ENCODE data around the gene SSX2IP.
A peak's percentile ranks its signal among the peaks of the same experiment; 100 is the strongest.
"Not testable (repeated sequence)": the region's sequence is repeated elsewhere in the genome, so short reads cannot be mapped to it uniquely, and the experiment has no call there.

The SSX2IP gene, protein sequence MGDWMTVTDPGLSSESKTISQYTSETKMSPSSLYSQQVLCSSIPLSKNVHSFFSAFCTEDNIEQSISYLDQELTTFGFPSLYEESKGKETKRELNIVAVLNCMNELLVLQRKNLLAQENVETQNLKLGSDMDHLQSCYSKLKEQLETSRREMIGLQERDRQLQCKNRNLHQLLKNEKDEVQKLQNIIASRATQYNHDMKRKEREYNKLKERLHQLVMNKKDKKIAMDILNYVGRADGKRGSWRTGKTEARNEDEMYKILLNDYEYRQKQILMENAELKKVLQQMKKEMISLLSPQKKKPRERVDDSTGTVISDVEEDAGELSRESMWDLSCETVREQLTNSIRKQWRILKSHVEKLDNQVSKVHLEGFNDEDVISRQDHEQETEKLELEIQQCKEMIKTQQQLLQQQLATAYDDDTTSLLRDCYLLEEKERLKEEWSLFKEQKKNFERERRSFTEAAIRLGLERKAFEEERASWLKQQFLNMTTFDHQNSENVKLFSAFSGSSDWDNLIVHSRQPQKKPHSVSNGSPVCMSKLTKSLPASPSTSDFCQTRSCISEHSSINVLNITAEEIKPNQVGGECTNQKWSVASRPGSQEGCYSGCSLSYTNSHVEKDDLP

DNA sequence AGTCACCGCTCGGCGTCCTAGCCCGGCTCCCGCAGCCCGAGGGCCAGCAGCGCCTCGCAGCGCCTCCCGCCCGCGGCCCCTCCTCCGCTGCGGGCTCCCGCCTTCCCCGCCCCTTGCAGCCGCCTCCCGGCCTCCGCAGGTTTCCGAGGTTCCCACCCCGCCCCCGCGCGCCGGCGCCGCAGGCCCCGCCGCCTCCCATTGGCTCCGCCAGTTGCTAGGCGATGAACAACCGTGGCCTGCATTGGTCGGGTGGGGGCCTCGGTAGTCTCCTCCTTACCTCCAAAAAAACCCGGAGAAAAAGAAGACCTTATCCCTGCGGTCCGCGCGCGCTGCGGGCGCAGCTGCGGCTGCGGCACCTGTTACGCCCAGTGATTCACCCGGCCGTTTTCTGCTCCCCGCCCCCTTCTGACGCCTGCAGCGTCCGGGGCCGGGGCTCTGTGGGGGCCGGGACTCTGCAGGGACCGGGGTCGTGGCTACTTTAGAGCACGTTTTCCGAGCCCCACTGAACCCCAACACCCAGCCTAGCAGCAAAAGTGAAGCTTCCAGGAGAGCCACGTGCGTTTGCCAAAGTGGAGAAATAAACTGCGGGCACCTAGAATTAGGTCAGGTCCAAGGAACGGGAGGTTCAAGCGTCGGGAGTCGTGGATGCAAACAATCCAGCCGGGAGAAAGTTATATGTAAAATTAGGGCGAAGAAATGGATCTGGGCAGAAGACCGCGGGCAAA, at the start of gene SSX2IP:
SSX2IP (minus strand) TSS at position 65 of the 725 bp plus-strand sequence. CDS start 19,242 bp downstream, outside the sequence.
- peak; percentile 90 for DNase-seq

DNA sequence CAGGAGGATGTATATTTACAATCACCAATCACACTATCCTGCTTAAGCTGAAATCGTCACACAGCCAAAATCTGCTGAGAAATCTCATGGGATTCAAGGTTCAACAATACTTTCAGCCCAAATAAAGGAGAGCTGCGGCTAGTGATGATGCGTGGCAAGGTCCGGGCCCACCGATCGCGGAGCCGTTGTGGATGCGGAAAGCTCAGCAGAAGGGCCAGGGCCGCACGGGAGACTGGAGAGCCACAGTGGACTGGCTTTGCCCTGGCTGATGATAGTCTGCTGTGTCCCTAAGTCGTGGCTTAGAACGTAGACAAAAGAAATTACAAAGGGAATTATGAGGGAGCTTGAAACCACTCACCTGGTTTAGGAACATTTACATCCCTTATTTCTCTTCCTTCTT, 48.0 kb upstream of the SSX2IP start:
- DNase-seq: no peak

DNA sequence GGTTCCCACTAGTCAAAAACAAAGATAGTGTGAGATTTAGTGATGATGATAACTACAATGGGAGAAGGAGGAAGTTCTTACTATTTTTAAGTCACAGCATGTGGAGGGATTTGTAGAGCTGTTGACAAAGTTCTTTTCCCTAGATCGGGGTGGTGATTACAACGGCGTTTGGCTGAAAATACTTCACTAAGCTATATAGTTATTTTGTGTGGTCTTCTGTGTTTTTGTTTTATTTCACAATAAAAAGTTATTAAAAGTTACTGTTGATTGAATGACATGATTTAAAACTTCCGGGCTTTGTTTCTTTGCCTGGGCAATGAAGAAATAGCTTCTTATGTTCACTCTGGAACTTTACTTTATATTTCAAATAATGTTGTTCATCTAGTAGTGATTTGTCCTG, 47.3 kb upstream of the SSX2IP start:
- no peak for DNase-seq

DNA sequence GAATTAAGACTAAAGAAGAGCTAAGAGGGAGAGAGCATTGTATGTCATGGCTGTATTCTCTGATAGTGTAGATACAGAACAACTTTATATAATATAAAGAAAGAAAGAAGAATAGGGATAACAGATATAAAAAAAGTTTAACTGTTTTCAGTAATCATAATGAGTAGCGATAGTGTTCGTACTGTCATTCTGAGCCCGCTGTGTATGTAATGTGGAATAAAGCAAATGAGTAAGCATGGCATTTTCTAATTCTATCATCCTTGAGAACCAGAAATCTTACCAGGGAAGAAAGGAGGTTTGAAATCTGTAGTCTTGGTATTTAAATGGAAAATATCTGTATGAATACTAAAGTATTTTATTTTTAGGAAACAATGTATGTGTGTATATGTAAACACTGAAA, 46.7 kb upstream of the SSX2IP start:
- no peak for DNase-seq

DNA sequence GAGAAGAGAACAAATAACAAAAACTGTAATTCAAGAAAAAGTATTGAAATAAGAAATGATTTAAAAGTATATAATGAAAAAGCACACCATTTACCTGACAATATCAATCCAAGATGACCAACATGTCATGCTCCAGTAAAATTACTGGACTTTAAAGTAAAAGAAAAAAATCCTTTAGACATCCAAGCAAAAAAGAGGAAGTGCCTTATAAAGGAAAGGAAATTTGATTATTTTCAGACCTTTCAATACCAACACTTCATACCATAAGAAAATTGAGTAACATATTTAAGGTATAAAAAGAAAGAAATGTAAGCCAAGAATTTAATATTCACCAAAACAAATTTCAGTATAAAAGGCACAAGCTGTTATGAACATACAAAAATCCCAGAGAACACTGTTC, 46.2 kb upstream of the SSX2IP start:
- DNase-seq: no peak

DNA sequence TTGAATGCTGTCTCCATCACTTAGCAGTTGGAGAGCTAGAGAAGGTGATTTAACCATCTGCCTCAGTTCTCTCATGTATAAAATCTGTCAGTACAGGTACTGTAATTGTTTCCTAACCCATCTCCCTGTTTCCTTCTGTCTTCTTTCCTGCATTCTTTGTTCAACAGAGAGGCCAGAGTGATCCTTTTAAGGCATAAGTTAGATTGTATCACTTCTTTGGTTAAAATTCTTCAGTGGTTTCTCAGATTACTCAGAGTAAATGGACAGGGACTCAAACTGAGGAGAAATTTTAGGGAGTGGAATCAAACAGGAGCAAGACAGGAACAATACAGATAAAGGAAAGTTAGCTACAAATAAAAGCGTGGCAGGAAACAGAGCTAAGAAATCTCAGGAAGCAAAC, 45.2 kb upstream of the SSX2IP start:
- DNase-seq: no peak

DNA sequence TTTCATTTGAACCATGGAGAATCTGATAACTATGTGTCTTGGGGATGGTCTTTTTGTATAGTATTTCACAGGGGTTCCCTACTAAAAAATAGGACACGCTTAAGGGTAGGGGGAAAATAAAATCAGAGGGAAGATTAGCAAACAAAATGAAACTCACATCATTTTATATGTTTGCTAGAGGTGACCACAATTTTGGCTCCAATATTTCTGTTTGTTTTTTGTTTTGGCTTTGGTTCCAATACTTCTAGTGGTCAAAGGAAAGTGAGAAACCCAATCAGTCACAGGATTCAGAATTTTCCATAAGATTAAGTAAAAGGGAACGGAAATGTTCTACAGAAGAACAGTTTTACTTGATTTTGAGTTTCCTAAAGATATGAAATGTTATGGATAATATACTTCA, 42.3 kb upstream of the SSX2IP start:
- no peak for DNase-seq

DNA sequence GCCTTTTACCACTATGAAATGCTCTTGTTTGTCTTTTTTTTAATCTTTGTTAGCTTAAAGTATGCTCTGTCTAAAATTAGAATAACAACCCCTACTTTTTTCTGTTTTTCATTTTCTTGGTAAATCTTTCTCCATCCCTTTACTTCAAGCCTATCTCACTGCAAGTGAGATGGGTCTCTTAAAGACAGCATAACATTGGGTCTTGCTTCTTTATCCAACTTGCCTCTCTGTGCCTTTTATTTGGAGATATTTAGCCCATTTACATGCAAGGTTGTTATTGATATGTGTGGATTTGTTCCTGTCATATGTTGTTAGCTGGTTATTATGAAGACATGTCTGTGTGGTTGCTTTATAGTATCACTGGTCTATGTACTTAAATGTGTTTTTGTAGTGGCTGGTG, 41.3 kb upstream of the SSX2IP start:
- no peak for DNase-seq

DNA sequence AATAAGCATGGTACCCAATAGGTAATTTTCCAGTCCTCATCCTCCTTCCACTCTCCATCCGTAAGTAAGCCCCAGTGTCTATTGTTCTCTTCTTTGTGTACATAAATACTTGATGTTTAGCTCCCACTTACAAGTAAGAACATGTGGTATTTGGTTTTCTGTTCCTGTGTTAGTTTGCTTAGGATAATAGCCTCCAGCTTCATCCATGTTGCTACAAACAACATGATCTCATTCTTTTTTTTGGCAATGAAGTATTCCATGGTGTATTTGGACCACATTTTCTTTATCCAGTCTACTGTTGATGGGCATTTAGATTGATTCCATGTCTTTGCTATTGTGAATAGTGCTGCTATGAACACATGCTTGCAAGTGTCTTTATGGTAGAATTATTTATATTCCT, 37.5 kb upstream of the SSX2IP start:
- not testable (repeated sequence) for DNase-seq

DNA sequence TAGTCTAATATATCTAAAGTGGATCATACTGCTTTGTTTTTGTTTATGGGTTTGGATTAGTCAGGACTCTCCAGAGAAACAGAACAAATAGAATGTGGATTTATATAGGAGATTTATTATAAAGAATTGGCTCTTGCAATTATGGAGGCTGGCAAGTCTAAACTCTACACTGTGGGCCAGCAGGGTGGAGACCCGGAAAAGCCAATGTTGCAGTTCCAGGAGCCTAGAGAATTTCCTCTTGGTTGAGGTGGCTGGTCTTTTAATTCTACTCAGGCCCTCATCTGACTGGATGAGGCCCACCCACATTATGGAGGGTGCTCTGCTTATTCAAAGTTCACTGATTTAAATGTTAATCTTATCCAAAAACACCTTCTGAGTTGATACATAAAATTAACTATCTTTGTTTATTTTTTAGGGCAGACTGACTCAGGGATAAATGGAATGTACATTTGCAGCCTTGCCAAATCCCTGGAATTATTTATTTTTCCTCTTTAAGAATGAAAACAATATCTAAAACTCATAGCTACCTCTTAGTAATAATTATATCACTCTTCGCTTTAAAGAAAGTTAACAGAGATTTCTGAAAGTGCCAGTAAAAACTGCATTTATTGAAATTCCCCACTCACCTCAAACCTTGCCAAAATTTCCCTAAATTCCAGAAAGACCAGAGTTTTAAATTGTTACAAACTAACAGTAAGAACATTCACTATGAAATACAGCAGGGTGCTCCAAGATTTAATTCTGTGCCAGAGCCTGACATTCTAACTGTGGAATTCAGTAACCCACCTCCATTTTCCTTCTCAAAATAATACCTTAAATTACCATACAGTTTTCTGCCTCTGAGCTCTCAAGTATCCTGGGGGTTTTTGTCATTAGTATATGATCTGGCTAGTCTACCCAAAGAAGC, 36.6 kb upstream of the SSX2IP start:
- no peak for DNase-seq

DNA sequence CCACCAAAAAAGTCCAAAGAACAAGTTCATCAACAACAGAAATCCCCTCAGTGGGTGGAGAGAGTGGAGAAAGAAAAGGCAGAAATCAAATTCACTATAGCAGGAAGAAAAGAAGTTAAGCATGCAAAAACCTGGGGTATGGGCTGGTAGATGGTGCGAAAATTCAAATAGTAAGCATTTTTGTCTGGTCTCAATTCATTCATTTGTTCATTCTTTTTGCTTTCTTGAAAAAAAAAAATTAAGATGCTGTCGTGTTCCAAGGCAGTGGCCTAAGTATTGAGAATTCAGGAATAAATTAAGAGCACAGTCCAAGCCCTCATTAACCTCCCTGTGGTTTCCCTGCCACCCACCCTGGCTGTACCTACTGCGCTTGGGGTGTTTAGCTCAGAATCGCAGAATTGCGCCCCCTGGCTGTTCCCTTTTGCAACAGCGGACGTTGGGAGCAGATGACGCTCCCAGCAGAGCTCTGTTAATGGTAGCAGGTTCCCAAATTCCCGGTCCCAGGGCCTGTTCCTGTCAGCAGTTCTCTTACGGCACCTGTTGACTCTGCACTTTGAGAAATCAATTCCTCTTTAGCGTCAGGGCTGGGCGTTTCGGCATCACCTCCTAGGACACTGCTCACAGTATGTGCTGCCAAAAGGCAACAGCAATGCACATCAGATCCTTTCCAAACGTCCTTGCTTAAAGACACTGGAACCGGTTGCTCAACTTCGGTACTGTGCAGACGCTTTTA, 34.0 kb upstream of the SSX2IP start:
- no peak for DNase-seq

DNA sequence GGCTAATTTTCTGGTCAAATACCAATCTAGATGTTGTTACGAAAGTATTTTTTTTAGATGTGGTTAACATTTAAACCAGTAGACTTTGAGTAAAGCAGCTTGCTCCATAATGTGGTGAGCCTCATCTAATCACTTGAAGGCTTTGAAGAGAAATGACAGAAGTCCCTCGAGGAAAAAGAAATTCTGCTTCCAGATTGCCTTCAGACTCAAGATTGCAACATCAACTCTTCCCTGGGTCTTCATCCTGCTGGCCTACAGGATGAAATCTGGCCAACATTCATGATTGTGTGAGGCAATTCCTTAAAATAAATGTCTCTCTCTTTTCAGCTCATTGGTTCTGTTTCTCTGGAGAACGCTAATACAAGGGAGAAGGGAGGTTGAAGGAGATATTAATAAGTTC, 32.5 kb upstream of the SSX2IP start:
- DNase-seq: no peak

DNA sequence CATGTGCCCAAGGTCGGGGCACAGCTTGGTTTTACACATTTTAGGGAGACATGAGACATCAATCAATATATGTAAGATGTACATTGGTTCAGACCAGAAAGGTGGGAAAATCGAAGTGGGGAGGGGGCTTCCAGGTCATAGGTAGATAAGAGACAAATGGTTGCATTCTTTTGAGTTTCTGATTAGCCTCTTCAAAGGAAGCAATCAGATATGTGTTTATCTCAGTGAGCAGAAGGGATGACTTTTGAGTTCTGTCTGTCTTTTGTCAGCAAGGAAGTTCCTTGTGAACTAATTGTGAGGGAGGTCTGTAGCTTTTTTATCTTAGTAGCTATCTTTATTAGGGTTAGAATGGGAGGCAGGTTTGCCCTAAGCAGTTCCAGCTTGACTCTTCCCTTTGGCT, 31.6 kb upstream of the SSX2IP start:
- DNase-seq: not testable (repeated sequence)

DNA sequence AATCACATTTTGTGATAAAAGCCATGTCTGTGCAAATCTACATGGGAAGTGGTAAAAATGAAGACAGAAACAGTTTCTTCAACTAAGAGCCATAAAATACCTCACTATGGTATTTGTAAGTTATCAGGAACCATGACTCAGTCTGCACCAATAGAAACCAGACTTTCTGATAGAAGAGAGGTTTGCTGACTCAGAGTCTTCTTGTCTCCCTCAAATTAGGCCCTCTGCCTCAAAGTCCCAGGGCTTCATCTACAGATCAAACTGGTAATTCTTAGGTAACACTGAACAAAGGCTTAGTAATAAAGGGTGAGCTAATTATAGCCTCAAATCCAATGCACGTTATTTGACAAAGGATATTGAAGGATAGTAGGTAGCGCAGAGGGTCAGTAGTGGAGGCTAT, 30.9 kb upstream of the SSX2IP start:
- DNase-seq: no peak

DNA sequence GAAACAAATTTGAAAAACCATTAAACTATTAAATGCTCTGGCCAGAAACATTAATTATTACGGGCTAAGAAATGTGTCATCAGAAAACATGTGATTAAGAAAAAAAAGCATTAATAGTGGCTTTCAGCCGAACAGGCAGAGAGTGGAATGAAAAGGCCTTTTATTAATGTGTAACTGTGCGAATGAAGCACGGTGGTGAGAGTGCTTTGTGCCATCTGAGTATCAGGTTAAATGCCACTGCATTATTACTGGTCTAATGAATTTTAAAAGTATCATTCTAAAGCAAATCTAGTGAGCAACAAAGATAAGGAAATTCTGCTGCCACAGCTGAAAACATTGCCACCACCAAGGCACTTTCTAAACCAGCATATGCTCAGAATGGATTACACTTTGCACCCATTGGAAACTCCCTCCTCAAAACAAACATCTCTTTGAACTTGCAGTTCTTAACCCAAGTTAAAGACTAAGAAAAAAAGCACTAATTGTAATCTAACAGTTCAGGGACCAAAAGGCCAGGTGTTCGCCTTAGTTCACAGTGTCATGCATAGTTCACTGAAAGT, 30.0 kb upstream of the SSX2IP start:
- no peak for DNase-seq

DNA sequence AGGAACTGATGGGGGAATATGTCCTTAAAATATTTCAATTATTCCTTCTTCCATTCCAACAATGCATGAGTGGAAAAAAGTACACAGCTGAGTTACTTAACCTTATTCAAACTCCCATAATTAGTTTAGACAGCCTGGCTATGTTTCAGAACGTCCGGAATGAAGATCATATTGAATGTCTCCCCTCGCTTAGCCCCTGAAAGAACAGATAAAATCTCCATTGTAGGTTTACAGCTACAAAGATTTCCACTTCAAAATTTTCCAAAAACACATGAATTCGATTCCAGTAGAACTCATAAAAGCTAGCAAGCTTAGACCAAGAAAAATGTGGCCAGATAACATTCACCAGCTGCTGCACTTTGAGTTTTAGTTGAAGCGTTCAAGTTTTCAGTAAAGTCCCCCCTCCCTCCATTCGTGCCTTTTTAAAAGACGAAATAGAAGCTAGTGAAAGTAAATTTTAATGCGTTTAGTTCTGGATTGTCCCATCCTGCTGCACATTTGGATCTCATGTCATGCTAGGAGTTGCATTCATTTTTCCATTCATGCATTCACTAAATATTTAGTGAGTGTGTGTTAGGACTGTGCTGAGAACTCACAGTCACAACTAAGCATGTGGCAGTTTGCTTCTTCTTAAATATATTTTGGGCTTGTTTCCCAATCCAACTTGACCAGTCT, 29.4 kb upstream of the SSX2IP start:
- no peak for DNase-seq

DNA sequence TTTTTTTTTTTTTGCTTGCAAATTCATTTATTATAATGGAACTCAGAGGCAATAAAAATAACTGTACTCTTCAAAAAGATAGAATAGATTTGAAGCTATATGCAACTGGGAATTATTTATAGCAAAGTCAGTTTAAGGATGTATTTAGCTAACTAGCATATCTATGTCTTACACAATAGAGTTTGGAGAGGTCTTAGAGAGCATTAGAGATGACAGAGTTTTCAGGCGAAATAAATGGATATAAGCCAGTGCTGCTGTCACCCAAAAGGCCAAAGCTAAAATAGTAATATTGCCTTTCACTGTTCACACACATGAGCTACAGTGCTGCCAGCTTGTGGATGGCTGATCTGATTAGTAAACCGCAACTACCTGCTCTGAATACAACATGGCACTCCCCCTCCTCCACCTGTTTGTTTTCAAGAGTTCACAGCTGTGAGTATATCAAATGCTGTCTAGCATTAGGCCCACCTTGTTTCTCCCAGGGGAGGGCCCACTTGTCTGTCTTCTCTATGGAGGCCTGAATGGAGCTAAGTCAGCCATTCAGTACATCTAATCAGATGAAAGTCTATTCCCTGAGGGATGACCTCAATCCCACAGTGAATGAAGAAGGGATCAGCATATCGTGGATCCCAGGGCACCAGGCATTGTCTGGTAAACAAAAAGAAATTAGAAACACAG, 25.2 kb upstream of the SSX2IP start:
- DNase-seq: no peak

DNA sequence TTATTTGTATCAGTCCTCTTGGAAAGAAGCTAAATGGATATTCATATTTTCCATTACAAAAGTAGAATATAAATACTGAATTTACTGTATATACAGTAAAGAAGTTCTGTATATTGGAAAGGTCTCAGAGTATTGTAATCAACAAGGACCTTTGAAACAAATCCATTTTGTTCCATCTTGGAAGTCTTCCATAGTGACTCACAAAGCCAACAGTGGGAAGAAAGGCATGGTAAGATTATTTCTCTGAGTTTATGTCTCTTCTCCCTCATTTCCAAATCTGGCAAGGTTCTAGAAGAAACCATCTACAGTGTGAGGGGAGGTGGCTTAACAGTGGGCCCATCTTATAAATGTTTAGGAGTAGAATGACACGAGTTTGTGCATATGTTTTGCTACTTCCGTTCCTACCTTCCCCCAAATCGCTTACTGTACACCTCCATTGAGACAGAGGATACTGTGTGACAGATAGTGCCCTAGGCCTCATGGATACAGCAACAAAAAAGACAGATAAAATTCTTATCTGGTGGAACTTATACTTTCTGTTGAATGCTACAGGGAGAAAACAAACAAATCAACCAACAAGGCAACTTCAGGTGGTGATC, 22.1 kb upstream of the SSX2IP start:
- DNase-seq: no peak

DNA sequence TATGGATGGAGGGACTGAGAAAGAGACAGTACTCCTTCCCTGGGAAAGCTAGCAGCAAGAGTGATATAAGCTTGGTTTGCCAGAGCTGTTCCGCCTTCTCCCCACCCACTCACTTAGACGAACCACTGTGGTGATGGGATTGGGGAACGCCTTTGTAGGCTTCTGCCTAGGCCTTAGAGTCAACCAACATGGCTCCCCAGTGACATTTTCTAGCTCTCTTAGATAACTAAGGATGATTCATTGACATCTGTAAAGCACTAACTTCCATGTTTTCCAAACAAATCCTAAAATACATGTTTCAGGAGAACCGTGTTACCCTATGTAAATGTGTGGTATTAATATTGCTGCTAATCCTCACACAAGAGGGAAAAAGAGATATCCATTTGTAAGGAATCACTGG, 21.6 kb upstream of the SSX2IP start:
- DNase-seq: no peak

DNA sequence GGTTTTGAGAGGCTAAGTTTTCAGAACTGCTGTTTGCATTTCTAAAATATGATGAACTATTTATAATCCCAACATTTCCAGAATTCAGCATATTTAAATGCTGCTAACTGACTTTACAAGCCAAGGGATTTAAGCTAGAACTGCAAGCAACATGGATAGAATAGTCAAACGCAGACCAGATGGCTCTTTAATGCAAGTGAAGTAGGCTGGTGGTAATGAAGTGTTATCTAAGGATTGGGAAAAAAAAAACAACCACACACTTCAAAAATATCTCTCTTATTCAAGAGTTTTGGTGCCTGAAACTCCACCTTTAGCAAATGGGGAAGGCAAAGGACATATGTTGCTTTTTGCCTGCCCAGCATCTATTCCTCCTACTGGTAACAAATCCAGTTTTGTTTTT, 20.9 kb upstream of the SSX2IP start:
- no peak for DNase-seq
